Left renal cortex interstitium (tissue), 4 donors: Measurements from ENCODE around the gene EXOG. TPM values are rescaled to one million over a fixed set of nuclear protein-coding genes. Genes with fewer than 3 reads are reported as not detected.

ENCODE experiments used
- DNase-seq, 4 donors: peaks; one replicate each; pipeline ENCODE4 v3.0.0-alpha.2; 2013; ENCODE audit warnings: low read depth in 4 of 4, low spot score in 2 of 4, missing footprints in 1 of 4
- polyA plus RNA-seq, 4 donors: library from polyadenylated mRNA; unstranded; fragments of 120-200 nt; gene quantifications; one replicate each; pipeline ENCODE4 v1.2.1, GENCODE V29; 2013; ENCODE audit not compliant: insufficient read length in 4 of 4

The EXOG gene
- polyA plus RNA-seq, 4 donors = 11.4 to 22.4 (median 15.8) TPM

DNA sequence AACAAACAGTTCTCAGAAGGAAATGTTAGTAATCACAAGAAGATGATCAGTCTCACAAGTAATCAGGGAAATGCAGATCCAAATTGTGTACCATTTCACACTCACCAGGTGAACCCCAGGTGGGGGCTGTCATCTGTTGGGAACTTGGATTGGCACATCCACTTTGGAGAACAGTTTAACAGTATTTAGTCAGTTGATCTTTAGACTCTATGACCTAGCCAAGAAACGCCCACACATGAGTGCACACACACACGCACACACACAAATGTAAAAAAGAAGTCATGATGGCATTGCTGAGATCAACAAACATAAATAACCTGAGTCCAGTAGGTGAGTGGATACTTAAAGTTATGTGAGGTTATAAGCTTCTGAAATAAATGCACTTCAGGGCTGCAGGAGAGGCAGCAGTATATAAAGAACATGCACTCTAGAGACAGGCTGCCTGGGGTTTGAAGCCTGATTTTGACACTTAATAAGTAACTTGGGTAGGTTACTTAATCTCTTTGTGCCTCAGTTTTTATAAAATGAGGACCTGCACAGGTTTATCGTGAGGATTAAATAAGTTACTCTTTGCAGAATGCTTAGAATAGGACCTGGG lies 24.8 kb upstream of the EXOG start:
- no peak for DNase-seq

GRCh38 chr3:38472342-38472741 lies 23.8 kb upstream of the EXOG start:
- DNase-seq = no peak

DNA sequence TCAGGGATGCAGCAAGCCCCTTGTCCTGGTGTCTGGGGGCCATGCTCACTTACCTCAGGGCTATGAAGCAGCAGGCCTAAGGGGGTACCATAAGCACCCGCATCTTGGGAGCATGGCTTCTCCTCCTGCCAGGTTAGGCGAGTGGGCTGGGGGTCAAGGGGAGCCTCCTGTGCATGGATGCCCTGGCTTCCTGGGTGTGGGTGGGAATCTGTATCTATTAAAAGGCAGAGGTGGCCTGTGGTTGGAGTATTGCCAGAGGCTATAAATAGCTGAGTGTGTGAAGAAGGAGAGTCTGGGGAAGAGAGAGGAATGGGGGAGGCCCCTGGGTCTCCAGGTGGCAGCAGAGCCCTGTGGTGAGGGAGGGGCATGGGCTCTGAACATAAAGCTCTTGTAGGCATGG lies 22.9 kb upstream of the EXOG start:
- no peak for DNase-seq

- DNase-seq = no peak
Measured at GRCh38 chr3:38474928-38475605, 21.1 kb upstream of the EXOG start.

DNA sequence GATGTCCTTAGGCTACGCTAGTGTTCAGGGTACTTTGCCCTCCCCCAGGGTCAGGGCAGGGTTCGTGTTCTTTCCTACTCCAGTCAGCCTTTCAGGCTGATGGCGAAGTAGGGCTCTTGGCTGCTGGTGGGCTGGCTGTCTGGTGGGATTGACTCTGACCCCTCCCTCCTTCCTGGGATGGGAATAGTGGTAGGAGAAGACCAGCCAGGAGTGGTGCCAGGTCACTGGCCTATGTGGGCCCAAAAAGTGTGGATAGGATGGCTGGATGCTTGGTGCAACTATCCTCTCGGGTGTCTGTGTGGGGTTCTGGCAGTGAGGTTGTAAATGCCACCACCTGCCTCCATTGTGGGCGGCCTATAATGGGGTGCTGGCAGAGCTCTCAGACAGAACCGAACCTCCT lies 20.4 kb upstream of the EXOG start:
- no peak for DNase-seq

DNA sequence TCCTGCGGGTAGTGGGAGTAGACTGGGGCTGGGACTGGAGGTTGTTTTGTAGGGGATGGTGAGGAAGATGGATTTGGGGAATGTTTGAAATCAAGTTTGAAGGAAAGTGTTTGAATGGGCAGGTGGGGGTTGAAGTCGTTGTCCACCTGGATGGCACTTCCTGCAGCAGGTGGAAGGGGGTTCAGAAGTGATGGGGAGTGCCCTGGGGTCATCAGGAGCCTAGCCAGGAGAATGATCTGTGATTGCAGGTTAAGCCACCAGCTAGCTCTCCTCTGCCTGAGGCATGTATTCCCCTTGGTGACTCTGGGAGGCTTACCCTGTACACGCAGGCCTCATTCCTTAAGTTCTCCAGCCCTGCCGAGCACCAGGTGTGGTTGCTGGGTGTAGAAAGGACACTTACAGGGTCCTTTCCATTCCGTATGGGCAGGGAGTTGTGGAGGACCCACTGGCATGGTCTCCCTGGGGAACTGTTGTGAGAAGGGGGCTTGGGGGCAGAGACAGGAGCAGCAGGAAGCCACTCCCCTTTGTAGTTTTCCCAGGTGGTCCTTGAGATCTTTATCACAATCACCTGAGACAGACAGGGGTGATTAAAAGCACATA lies 19.9 kb upstream of the EXOG start:
- DNase-seq = no peak

DNA sequence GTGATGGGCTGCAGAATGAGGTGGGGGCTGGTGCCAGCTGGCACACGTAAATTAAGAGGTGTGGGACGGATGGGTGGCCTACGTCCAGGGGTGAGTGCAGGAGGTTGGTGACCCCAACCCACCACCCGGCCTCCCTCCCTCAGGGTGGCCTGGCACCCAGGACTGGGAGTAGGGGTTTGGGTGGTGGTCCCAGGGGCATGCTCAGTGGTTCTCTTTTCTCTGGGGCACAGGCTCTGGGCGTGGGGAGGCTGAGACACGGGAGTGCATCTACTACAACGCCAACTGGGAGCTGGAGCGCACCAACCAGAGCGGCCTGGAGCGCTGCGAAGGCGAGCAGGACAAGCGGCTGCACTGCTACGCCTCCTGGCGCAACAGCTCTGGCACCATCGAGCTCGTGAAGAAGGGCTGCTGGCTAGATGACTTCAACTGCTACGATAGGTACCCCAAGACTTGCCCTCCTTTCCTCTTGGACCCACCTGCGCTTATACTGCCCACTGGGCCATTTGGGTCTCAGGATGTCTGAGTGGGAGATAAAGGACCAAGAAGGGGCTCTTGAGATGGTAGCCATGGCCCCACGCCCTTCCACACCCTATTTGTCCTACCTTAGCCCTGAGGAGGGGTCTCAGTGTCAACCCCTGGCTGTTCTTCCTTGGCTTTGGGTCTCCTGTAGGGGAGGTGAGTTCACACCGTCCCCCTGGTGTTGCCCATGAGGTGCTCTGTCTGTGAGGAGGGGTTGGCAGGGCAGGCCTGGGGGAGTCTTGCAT lies 18.9 kb upstream of the EXOG start:
- no peak for DNase-seq

DNA sequence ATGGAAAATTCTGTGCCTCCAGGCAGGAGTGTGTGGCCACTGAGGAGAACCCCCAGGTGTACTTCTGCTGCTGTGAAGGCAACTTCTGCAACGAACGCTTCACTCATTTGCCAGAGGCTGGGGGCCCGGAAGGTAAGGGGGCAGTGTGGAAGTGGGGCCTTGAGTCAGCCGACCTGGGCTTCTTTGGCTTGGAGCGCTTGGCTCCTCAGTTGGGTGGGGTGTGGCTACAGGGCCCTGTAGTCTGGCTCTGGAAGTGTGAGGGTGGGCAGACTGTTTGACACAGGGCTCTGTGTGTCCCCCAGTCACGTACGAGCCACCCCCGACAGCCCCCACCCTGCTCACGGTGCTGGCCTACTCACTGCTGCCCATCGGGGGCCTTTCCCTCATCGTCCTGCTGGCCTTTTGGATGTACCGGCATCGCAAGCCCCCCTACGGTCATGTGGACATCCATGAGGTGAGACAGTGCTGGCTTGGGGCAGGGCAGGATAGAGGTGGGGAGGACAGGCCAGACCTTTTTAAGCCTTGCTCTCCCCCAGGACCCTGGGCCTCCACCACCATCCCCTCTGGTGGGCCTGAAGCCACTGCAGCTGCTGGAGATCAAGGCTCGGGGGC lies 18.2 kb upstream of the EXOG start:
- DNase-seq = no peak

- no peak for DNase-seq
Measured at GRCh38 chr3:38478901-38479300, 17.2 kb upstream of the EXOG start.

DNA sequence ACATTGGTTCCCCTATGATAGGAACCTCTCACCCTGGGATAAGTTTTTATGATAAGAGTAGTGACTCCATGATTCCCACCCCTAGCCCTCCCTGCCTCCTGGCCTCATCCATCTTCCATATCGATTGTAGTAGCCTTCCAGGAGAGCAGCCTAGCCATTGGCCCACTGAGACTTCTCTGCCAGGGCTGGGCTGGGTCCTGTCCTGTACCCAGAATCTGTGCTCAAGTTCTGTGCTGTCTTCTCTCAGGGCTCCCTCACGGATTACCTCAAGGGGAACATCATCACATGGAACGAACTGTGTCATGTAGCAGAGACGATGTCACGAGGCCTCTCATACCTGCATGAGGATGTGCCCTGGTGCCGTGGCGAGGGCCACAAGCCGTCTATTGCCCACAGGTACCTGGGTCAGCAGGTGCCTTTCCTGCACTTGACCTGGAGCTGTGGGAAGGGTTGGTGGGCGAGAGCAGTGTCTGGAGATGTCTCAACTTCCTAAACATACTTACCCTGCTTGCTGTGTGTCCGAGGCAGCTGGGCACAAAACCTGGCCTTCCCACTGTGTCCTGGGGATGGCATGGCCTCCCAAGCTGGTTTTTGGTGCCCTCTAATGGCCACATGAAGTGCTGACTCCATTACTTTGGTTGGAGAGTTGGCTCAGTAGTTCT lies 16.6 kb upstream of the EXOG start:
- peak in 2 of 4 donors; percentile 23 to 47 for DNase-seq

GRCh38 chr3:38480093-38480445 lies 16.1 kb upstream of the EXOG start:
- DNase-seq = no peak

DNA sequence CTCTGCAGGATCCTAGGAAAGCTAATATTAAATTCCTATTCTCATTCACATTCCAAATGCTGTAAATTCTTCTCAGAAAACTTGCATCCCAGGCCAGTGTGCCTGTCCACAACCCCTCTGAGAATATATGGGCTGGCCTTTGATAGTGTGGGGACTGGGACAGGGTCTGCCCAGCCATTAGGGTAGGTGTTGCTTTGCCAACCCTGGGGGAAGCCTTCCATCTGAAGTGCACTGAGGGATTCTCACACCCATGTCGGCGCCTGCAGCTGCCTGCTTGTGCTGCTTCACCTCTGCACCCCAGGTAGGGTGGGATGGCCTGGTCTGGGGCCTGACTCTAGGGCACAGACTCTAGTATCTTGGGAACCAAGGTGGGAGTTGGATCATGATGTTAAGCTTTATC lies 15.2 kb upstream of the EXOG start:
- DNase-seq = no peak

DNA sequence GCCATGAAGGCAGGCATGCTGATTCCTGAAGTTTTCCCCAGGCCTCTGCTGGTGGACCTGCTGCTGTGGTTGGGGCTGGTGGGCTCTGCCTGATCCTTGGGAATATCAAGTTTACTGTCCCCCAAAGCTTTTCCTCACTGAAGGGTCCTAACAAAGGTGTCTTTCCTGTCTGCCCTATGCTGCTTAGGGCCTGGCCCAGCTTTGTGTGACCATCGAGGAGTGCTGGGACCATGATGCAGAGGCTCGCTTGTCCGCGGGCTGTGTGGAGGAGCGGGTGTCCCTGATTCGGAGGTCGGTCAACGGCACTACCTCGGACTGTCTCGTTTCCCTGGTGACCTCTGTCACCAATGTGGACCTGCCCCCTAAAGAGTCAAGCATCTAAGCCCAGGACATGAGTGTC lies 13.2 kb upstream of the EXOG start:
- no peak for DNase-seq

DNA sequence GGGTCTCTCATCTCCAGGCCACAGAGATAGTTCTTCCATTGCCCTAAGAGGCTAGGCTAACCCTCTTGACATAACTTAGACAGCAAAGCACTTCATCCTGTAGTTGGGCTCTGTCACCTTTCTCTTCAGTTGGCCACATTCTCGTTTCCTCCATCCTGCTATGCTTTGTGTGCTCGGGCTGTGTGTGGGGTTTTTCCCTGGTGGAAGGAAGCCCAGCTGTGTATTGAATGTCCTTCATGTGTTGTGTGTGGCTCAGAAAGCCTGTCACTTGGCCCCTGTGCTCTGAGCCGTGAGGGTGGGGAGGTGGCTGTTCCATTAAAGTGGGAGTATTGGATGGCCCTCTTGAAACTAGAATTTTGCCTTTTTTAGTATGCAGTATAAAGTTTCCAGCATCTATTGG lies 8.8 kb upstream of the EXOG start:
- no peak for DNase-seq

GRCh38 chr3:38488949-38489348 lies 7.2 kb upstream of the EXOG start:
- no peak for DNase-seq

DNA sequence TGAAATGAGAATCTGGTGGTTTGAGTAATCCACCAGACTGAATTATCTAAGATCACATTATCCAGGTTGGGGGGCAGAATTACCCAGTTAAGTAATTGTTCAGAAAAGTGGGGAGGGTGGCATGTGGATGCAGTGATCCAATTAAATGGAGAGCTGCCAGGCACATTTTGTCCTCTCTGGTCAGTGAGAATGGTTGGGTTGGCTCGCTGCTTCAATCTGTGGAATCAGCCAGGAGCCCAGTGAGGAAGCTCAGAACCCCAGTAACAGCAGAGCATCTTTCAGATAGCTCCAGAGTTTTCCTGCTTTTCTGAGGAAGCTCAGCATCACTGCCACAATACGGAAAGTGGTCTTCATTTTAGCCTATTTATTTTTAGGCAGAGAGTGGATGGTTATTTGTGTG lies 6.4 kb upstream of the EXOG start:
- no peak for DNase-seq

GRCh38 chr3:38490281-38491030 lies 5.7 kb upstream of the EXOG start:
- DNase-seq = no peak

GRCh38 chr3:38491215-38491614 lies 4.9 kb upstream of the EXOG start:
- DNase-seq = no peak

- no peak for DNase-seq
Measured at GRCh38 chr3:38493031-38493430, 3.1 kb upstream of the EXOG start.

DNA sequence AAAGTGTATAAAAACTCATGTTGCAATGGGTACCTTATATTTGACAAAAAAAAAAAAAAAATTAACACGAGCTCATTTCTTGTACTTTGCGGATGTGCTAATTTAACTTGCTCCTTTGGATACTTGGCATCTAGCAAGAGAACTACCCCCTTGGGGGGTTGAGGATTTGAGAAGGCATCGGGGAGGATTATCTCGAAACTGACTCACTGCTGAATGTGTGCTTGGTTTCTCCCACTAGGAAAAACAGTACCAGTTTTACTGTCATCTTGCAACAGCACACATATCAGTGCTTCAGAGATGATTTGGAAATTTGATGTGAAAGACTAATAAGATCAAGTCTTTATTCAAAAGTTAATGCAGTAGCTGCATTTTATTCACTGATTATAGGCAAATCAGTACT lies 891 bp downstream of the EXOG start:
- no peak for DNase-seq
